H1 (cell line): Measurements from ENCODE around the gene ZSWIM6. TPM values are rescaled to one million over a fixed set of nuclear protein-coding genes. Genes with fewer than 3 reads are reported as not detected.

Source experiments
- CTCF ChIA-PET: fragments of 300-600 bp; sonication (Branson Sonifier 250); formaldehyde crosslinking; loops from one replicate; lab custom pipeline; 2021; ENCODE audit not compliant: partially characterized antibody; lab: Charles Lee
- POLR2A ChIA-PET: fragments of 300-600 bp; sonication (Branson Sonifier 250); formaldehyde crosslinking; loops from one replicate; lab custom pipeline; 2021; ENCODE audit warnings: inconsistent platforms; ENCODE audit not compliant: partially characterized antibody; lab: Charles Lee
- DNase-seq, 2 experiments: peaks; one replicate each; pipeline versions ENCODE4 v3.0.0 to v3.0.0-alpha.2; 2010 to 2022; ENCODE audit warnings: low spot score in 2 of 2, low read depth in 1 of 2, mixed read lengths in 1 of 2
- FAIRE-seq: peaks from 2 replicates; lab custom pipeline; 2011; peaks lifted over from hg19 to GRCh38; lab: Jason Lieb, UNC
- H2AFZ ChIP-seq: 2 replicates; pipeline ENCODE4 v1.8.1; 2012; ENCODE audit warnings: low read length, inconsistent platforms
- H2AK5ac ChIP-seq: 2 replicates; pipeline ENCODE4 v1.6.1; 2013; ENCODE audit warnings: low read depth, low read length
- H2BK120ac ChIP-seq: replicated peaks from 2 replicates; pipeline ENCODE3; 2013; ENCODE audit warnings: low read depth, low read length, inconsistent platforms
- H2BK12ac ChIP-seq: 2 replicates; pipeline ENCODE4 v1.6.1; 2013; ENCODE audit warnings: low read depth, low read length
- H2BK15ac ChIP-seq: 2 replicates; pipeline ENCODE4 v1.6.1; 2013; ENCODE audit warnings: low read length
- H2BK20ac ChIP-seq: 2 replicates; pipeline ENCODE4 v1.6.1; 2013; ENCODE audit warnings: low read length
- H2BK5ac ChIP-seq: 2 replicates; pipeline ENCODE4 v1.6.1; 2013; ENCODE audit warnings: low read depth, low read length
- H3K14ac ChIP-seq: 2 replicates; pipeline ENCODE4 v1.6.1; 2013; ENCODE audit warnings: inconsistent platforms; ENCODE audit not compliant: insufficient read length
- H3K18ac ChIP-seq: 2 replicates; pipeline ENCODE4 v1.6.1; 2013; ENCODE audit warnings: low read length; ENCODE audit errors: extremely low read depth
- H3K23ac ChIP-seq: 2 replicates; pipeline ENCODE4 v1.6.1; 2013; ENCODE audit warnings: inconsistent platforms; ENCODE audit not compliant: insufficient read length
- H3K23me2 ChIP-seq: 2 replicates; pipeline ENCODE4 v1.6.1; 2013; ENCODE audit warnings: low read depth, low read length
- H3K27ac ChIP-seq: 2 replicates; pipeline ENCODE4 v1.6.1; 2011; ENCODE audit warnings: low read depth, low read length, inconsistent platforms
- H3K27me3 ChIP-seq, 4 experiments: replicated peaks in 1 of 4; 1 replicate in 1 of 4; 2 replicates in 3 of 4; pipeline versions ENCODE4 v1.6.1 to v1.8.1; 2011 to 2013; ENCODE audit warnings: low read length in 3 of 4, mild to moderate bottlenecking in 3 of 4, inconsistent platforms in 2 of 4, mixed read lengths in 2 of 4, moderate library complexity in 1 of 4; ENCODE audit not compliant: control insufficient read depth in 3 of 4, insufficient read depth in 3 of 4; ENCODE audit errors: extremely low read depth in 1 of 4
- H3K36me3 ChIP-seq, 4 experiments: 2 replicates each; pipeline versions ENCODE4 v1.6.1 to v1.8.1; 2011 to 2013; ENCODE audit warnings: mild to moderate bottlenecking in 4 of 4, low read length in 3 of 4, moderate library complexity in 2 of 4, control low read depth in 1 of 4, inconsistent platforms in 1 of 4; ENCODE audit not compliant: insufficient read depth in 4 of 4, control insufficient read depth in 2 of 4
- H3K4ac ChIP-seq: replicated peaks from 2 replicates; pipeline ENCODE3; 2013; ENCODE audit warnings: low read length, low read depth, mixed read lengths, inconsistent platforms; ENCODE audit not compliant: insufficient read length
- H3K4me1 ChIP-seq, 4 experiments: replicated peaks in 1 of 4; 1 replicate in 1 of 4; 2 replicates in 3 of 4; pipeline versions ENCODE4 v1.6.1 to v1.8.1; 2011 to 2013; ENCODE audit warnings: low read length in 3 of 4, inconsistent platforms in 2 of 4, mixed read lengths in 1 of 4; ENCODE audit not compliant: insufficient read depth in 4 of 4, control insufficient read depth in 3 of 4
- H3K4me2 ChIP-seq, 2 experiments: 2 replicates each; pipeline versions ENCODE4 v1.6.1 to v1.8.1; 2011 to 2013; ENCODE audit warnings: low read depth in 2 of 2, low read length in 2 of 2, control low read depth in 1 of 2, inconsistent platforms in 1 of 2, mild to moderate bottlenecking in 1 of 2; ENCODE audit not compliant: insufficient read depth in 1 of 2
- H3K4me3 ChIP-seq, 4 experiments: fragments of 200-600, 300-600 bp in 1 of 4; sonication (generic), shearing (Covaris generic), sonication (Bioruptor Twin) in 1 of 4; 2 replicates each; pipeline versions ENCODE4 v1.5.1 to v1.8.1; 2011 to 2016; ENCODE audit warnings: low read length in 4 of 4, low read depth in 3 of 4, control low read depth in 2 of 4, inconsistent platforms in 2 of 4, mild to moderate bottlenecking in 2 of 4, mixed read lengths in 1 of 4, moderate library complexity in 1 of 4; ENCODE audit not compliant: insufficient read depth in 2 of 4; ENCODE audit errors: extremely low read depth in 1 of 4
- H3K56ac ChIP-seq: replicated peaks from 2 replicates; pipeline ENCODE3; 2013; ENCODE audit warnings: low read depth, mild to moderate bottlenecking, mixed read lengths, low read length, inconsistent platforms; ENCODE audit not compliant: insufficient read length
- H3K79me1 ChIP-seq: 2 replicates; pipeline ENCODE4 v1.6.1; 2013; ENCODE audit warnings: low read depth, low read length, control low read depth
- H3K79me2 ChIP-seq, 2 experiments: 2 replicates each; pipeline versions ENCODE4 v1.6.1 to v1.8.1; 2012 to 2013; ENCODE audit warnings: low read length in 2 of 2, mild to moderate bottlenecking in 2 of 2, inconsistent platforms in 1 of 2; ENCODE audit not compliant: insufficient read depth in 2 of 2, control insufficient read depth in 1 of 2
- H3K9ac ChIP-seq, 4 experiments: replicated peaks in 1 of 4; 1 replicate in 1 of 4; 2 replicates in 3 of 4; pipeline versions ENCODE4 v1.6.1 to v1.8.1; 2011 to 2013; ENCODE audit warnings: low read depth in 3 of 4, low read length in 3 of 4, control low read depth in 2 of 4, mild to moderate bottlenecking in 2 of 4, moderate library complexity in 2 of 4, inconsistent platforms in 1 of 4; ENCODE audit errors: extremely low read depth in 1 of 4
- H3K9me3 ChIP-seq, 2 experiments: 2 replicates each; pipeline versions ENCODE4 v1.6.1 to v1.8.1; 2012 to 2013; ENCODE audit warnings: mild to moderate bottlenecking in 2 of 2, moderate library complexity in 2 of 2, control low read depth in 1 of 2, inconsistent platforms in 1 of 2, low read depth in 1 of 2, low read length in 1 of 2, mixed read lengths in 1 of 2; ENCODE audit not compliant: insufficient read depth in 2 of 2
- H4K20me1 ChIP-seq, 2 experiments: replicated peaks in 1 of 2; 2 replicates each; pipeline versions ENCODE3 to v1.8.1; 2011 to 2013; ENCODE audit warnings: inconsistent platforms in 2 of 2, low read length in 2 of 2, mild to moderate bottlenecking in 1 of 2; ENCODE audit not compliant: insufficient read depth in 2 of 2, control insufficient read depth in 1 of 2
- H4K5ac ChIP-seq: 2 replicates; pipeline ENCODE4 v1.6.1; 2013; ENCODE audit warnings: low read length, low read depth, mixed read lengths, inconsistent platforms; ENCODE audit not compliant: insufficient read length
- H4K8ac ChIP-seq: 2 replicates; pipeline ENCODE4 v1.8.0; 2013; ENCODE audit warnings: mild to moderate bottlenecking, moderate library complexity, low read length, inconsistent platforms; ENCODE audit not compliant: insufficient read depth; ENCODE audit errors: extremely low read depth
- H4K91ac ChIP-seq: replicated peaks from 2 replicates; pipeline ENCODE3; 2013; ENCODE audit warnings: low read length, mixed read lengths, inconsistent platforms; ENCODE audit not compliant: insufficient read length
- CREB1 ChIP-seq: IDR thresholded peaks from 2 replicates; pipeline ENCODE4 v1.6.1; 2012; ENCODE audit warnings: inconsistent platforms
- CTBP2 ChIP-seq: IDR thresholded peaks from 2 replicates; pipeline ENCODE4 v1.7.0; 2011; ENCODE audit warnings: borderline replicate concordance, mild to moderate bottlenecking, moderate library complexity, mixed read lengths, low read length; ENCODE audit not compliant: insufficient read depth, insufficient read length
- EP300 ChIP-seq, 2 experiments: IDR thresholded peaks; 1 replicate in 1 of 2; 2 replicates in 1 of 2; pipeline ENCODE4 v1.6.1; 2011 to 2012; ENCODE audit warnings: low read depth in 2 of 2, low read length in 2 of 2, mild to moderate bottlenecking in 2 of 2, borderline replicate concordance in 1 of 2, inconsistent platforms in 1 of 2, moderate library complexity in 1 of 2
- GTF2F1 ChIP-seq: IDR thresholded peaks from 2 replicates; pipeline ENCODE4 v1.6.1; 2012; ENCODE audit warnings: low read depth, low read length, improper control_type of control experiment, borderline replicate concordance
- KDM1A ChIP-seq: fragments of 200-600, 300-600 bp; sonication (generic); IDR thresholded peaks from 2 replicates; pipeline ENCODE4 v1.7.1; 2016; ENCODE audit warnings: mild to moderate bottlenecking, low read length, borderline replicate concordance
- RBBP5 ChIP-seq: IDR thresholded peaks from 2 replicates; pipeline ENCODE4 v1.7.1; 2012; ENCODE audit warnings: low read depth, mild to moderate bottlenecking, inconsistent platforms, low read length, moderate library complexity, borderline replicate concordance
- SRF ChIP-seq: IDR thresholded peaks from 2 replicates; pipeline ENCODE4 v1.6.1; 2011; ENCODE audit warnings: mild to moderate bottlenecking, low read depth, low read length, moderate library complexity
- WGBS, 2 experiments: shearing (Covaris generic) in 1 of 2; methylation state at CpG; one replicate each; pipeline versions ENCODE4 v1.1.6 to v1.1.7; 2013 to 2015; ENCODE audit warnings: low lambda C conversion rate in 2 of 2, mixed read lengths in 2 of 2, inconsistent platforms in 1 of 2, low coverage in 1 of 2, missing lambda C conversion rate in 1 of 2; ENCODE audit not compliant: insufficient replicate concordance in 2 of 2, insufficient coverage in 1 of 2, insufficient read length in 1 of 2; ENCODE audit errors: extremely low coverage in 1 of 2, missing lambda C conversion rate in 1 of 2; 5-methylcytosine and 5-hydroxymethylcytosine counted together
- polyA plus RNA-seq, 7 experiments: library from polyadenylated mRNA; depleted of rRNA in 3 of 7; stranded (reverse) in 5 of 7; unstranded in 2 of 7; fragments of >200 nt in 5 of 7; fragments of 200-250 nt in 2 of 7; gene quantifications; 1 replicate in 5 of 7; 2 replicates in 1 of 7; 4 replicates in 1 of 7; pipeline versions ENCODE4 v1.2.1 to v1.2.3, GENCODE V29; 2011 to 2013; ENCODE audit warnings: missing spikeins in 2 of 7, mixed read lengths in 2 of 7
- total RNA-seq: library from RNA; stranded (reverse); fragmentation: NEBNext Ultra II Directional; extraction: Animal tissue kit (Norgen Biotek cat#: 25700); gene quantifications from 2 replicates; pipeline ENCODE4 v1.2.1, GENCODE V29; 2021
- TF ChIP-seq, protein P1 (sequence below): IDR thresholded peaks from 2 replicates; pipeline ENCODE4 v1.6.1; 2011; ENCODE audit warnings: low read length, improper control_type of control experiment
- TF ChIP-seq, protein P2 (sequence below): IDR thresholded peaks from 2 replicates; pipeline ENCODE4 v1.6.1; 2012; ENCODE audit warnings: low read length, inconsistent platforms

ZSWIM6 gene
- total and polyA plus RNA-seq, 2 of the 8 experiments (the other 6 are each of a cell fraction or from before 2014, with no cell fraction given), result 7.9 to 12.4 TPM

DNA sequence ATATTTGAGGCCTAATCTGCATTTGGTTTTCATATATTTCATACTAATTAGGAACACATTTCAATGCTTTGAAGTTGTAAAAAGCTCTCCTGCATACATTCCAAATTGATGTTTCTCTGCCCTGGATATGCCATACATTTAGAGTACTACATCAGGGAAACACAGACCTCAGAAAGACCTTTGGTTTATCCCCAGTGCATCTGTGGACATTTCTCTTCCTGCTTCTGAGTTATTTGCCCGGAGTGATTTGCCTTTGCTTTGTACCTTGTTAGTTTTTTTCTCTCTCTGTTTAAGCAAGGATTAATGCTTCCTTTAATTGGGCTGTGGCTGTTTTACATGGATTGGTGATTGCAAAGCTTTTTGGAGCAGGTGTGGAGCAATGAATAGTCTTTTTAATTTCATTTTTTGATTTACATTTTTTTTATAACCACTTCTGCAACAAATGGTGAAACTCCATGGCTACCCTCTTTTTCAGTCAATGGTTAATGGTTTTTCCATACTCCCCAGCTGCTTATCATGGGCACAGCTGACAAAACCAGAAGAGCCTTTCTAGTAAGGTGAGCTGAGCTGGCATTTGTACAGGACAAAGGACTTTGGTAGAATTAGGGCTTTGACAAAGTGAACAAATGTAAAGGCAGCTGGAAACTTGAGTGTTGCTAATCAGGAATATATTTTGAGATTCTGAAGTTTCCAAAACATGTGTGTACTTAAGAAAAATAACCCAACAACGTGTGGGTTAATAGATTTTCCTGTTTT is 54.2 kb downstream of the ZSWIM6 start:
- no peaks in the 10 kb centered on the region for H3K36me3 ChIP-seq
- H2BK120ac ChIP-seq, result no peak overlapping the region
- H2BK15ac ChIP-seq, result no peak overlapping the region
- H2AK5ac ChIP-seq, result no peak overlapping the region
- no peaks in the 10 kb centered on the region; the same call in 1 of the 2 replicates for H3K79me1 ChIP-seq
- no peak overlapping the region for H3K56ac ChIP-seq
- H2BK5ac ChIP-seq, result no peak overlapping the region
- H3K4me3 ChIP-seq, result no peak overlapping the region
- CTCF ChIA-PET, result interaction anchor here (0.6 to 1.3 kb wide), 3 partner anchors 237 to 899 kb away, joined by 3 read pairs; no protein-coding TSS in a partner anchor
- no peak overlapping the region for H4K8ac ChIP-seq
- no peaks in the 10 kb centered on the region for H3K9me3 ChIP-seq
- no peak overlapping the region for H3K4me2 ChIP-seq
- H4K5ac ChIP-seq, result no peak overlapping the region
- no peak overlapping the region for H3K23ac ChIP-seq
- H4K91ac ChIP-seq, result no peak overlapping the region
- FAIRE-seq, result no peak
- no peak overlapping the region for H3K18ac ChIP-seq
- no peak overlapping the region for H3K9ac ChIP-seq
- H3K14ac ChIP-seq, result no peak overlapping the region
- H3K27ac ChIP-seq, result no peak overlapping the region
- H2BK20ac ChIP-seq, result no peak overlapping the region
- H3K4ac ChIP-seq, result no peak overlapping the region
- peaks cover 3% of the 10 kb centered on the region in 2 experiments for H4K20me1 ChIP-seq
- WGBS, 2 experiments, result 94% methylated on average over 2 of the region's 2 CpGs; no CpG with 5 or more reads in 1 of the 2 experiments
- no peak overlapping the region for H2AFZ ChIP-seq
- H3K4me1 ChIP-seq, result 0 out of 7 replicates have a peak, but pooled peaks cover 0 to 2% (median 0%) of the 10 kb centered on the region in 4 experiments
- H3K23me2 ChIP-seq, result no peaks in the 10 kb centered on the region
- H3K79me2 ChIP-seq, result peaks cover 0 to 40% of the 10 kb centered on the region in 2 experiments; a peak in 3 of 4 replicates
- H3K27me3 ChIP-seq, result no peaks in the 10 kb centered on the region
- no peak for DNase-seq
- POLR2A ChIA-PET, result no interaction called here
- no peak overlapping the region for H2BK12ac ChIP-seq
- no peak for TF ChIP-seq GTF2F1
- no peak for TF ChIP-seq CTBP2
- no peak for TF ChIP-seq SRF
- TF ChIP-seq EP300 (IDR thresholded peaks at IDR 0.05; ENCODE audit: borderline replicate concordance in 1 of 2, low read depth in 2 of 2, low read length in 2 of 2), result no peak
- no peak for TF ChIP-seq RBBP5
- TF ChIP-seq, protein P1, sequence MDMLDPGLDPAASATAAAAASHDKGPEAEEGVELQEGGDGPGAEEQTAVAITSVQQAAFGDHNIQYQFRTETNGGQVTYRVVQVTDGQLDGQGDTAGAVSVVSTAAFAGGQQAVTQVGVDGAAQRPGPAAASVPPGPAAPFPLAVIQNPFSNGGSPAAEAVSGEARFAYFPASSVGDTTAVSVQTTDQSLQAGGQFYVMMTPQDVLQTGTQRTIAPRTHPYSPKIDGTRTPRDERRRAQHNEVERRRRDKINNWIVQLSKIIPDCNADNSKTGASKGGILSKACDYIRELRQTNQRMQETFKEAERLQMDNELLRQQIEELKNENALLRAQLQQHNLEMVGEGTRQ, result no peak
- TF ChIP-seq, protein P2, sequence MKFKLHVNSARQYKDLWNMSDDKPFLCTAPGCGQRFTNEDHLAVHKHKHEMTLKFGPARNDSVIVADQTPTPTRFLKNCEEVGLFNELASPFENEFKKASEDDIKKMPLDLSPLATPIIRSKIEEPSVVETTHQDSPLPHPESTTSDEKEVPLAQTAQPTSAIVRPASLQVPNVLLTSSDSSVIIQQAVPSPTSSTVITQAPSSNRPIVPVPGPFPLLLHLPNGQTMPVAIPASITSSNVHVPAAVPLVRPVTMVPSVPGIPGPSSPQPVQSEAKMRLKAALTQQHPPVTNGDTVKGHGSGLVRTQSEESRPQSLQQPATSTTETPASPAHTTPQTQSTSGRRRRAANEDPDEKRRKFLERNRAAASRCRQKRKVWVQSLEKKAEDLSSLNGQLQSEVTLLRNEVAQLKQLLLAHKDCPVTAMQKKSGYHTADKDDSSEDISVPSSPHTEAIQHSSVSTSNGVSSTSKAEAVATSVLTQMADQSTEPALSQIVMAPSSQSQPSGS, result no peak
- TF ChIP-seq CREB1, result no peak
- no peak for TF ChIP-seq KDM1A
